GM12878 (cell line): ENCODE results near the gene PTPN5. TPM values are rescaled to one million over a fixed set of nuclear protein-coding genes. Genes with fewer than 3 reads are reported as not detected.

ENCODE experiments used
- CHD1 ChIP-seq: IDR thresholded peaks from 2 replicates; pipeline ENCODE4 v1.6.1; 2012; ENCODE audit warnings: low read depth, low read length, improper control_type of control experiment
- EP300 ChIP-seq, 2 experiments: fragments of 150-350 bp in 1 of 2; IDR thresholded peaks; 2 replicates each; pipeline ENCODE4 v1.6.1; 2011 to 2012; ENCODE audit warnings: low read depth in 2 of 2, low read length in 2 of 2, borderline replicate concordance in 1 of 2, improper control_type of control experiment in 1 of 2, inconsistent platforms in 1 of 2; ENCODE audit not compliant: control insufficient read depth in 1 of 2
- ETV6 ChIP-seq, 2 experiments: fragments of 450-650 bp in 1 of 2; IDR thresholded peaks in 1 of 2; conservative IDR thresholded peaks in 1 of 2; 2 replicates each; pipeline ENCODE4 v1.6.1; 2014; ENCODE audit warnings: antibody characterized with exemption in 1 of 2, borderline replicate concordance in 1 of 2, low read depth in 1 of 2, mild to moderate bottlenecking in 1 of 2, moderate library complexity in 1 of 2
- FOXM1 ChIP-seq: IDR thresholded peaks from 2 replicates; pipeline ENCODE4 v1.6.1; 2012; ENCODE audit warnings: low read depth, mild to moderate bottlenecking, inconsistent platforms, low read length, moderate library complexity
- GABPA ChIP-seq: IDR thresholded peaks from 2 replicates; pipeline ENCODE4 v1.6.1; 2014; ENCODE audit warnings: antibody characterized with exemption, low read depth, mild to moderate bottlenecking, inconsistent platforms
- MAX ChIP-seq: IDR thresholded peaks from 2 replicates; pipeline ENCODE4 v1.6.1; 2012; ENCODE audit warnings: low read depth, low read length, improper control_type of control experiment
- MEF2A ChIP-seq: IDR thresholded peaks from 2 replicates; pipeline ENCODE4 v1.6.1; 2011; ENCODE audit warnings: low read depth, mild to moderate bottlenecking, low read length, moderate library complexity; ENCODE audit not compliant: insufficient read depth
- MXI1 ChIP-seq: fragments of 150-350 bp; IDR thresholded peaks from 2 replicates; pipeline ENCODE4 v1.6.1; 2011; ENCODE audit warnings: low read depth, mild to moderate bottlenecking, inconsistent platforms, low read length, improper control_type of control experiment
- NBN ChIP-seq: fragments of 450-650 bp; IDR thresholded peaks from 2 replicates; pipeline ENCODE4 v1.6.1; 2016
- PAX5 ChIP-seq: IDR thresholded peaks from 2 replicates; pipeline ENCODE4 v1.6.1; 2011; ENCODE audit warnings: low read depth, low read length, borderline replicate concordance
- RCOR1 ChIP-seq: conservative IDR thresholded peaks from 2 replicates; pipeline ENCODE4 v1.6.1; 2012; ENCODE audit warnings: low read depth, low read length, improper control_type of control experiment
- SIN3A ChIP-seq: IDR thresholded peaks from 2 replicates; pipeline ENCODE4 v1.6.1; 2012; ENCODE audit warnings: low read depth, low read length, improper control_type of control experiment
- TCF3 ChIP-seq: IDR thresholded peaks from 2 replicates; pipeline ENCODE4 v1.6.1; 2012; ENCODE audit warnings: low read depth, mild to moderate bottlenecking, low read length, borderline replicate concordance; ENCODE audit not compliant: insufficient read depth
- USF1 ChIP-seq: IDR thresholded peaks from 2 replicates; pipeline ENCODE4 v1.6.1; 2011; ENCODE audit warnings: borderline replicate concordance, low read depth, mild to moderate bottlenecking, moderate library complexity, mixed read lengths, low read length; ENCODE audit not compliant: insufficient read depth; ENCODE audit errors: extremely low read length
- YY1 ChIP-seq: IDR thresholded peaks from 2 replicates; pipeline ENCODE4 v1.6.1; 2011; ENCODE audit warnings: low read depth, mild to moderate bottlenecking, low read length
- ZBED1 ChIP-seq: IDR thresholded peaks from 2 replicates; pipeline ENCODE4 v1.6.1; 2016; ENCODE audit warnings: borderline replicate concordance
- ZBTB11 ChIP-seq: fragments of 450-650 bp; formaldehyde crosslinking; IDR thresholded peaks from 2 replicates; pipeline ENCODE4 v1.5.0; 2022; ENCODE audit warnings: mild to moderate bottlenecking, missing genetic modification characterization
- ZNF592 ChIP-seq: fragments of 450-650 bp; IDR thresholded peaks from 2 replicates; pipeline ENCODE4 v1.6.1; 2017; ENCODE audit warnings: mild to moderate bottlenecking, moderate library complexity
- polyA plus RNA-seq, 11 experiments: library from polyadenylated mRNA; depleted of rRNA in 4 of 11; unstranded in 6 of 11; stranded (reverse) in 5 of 11; fragments of >200 nt; fragmentation: Nextera tagmentation in 4 of 11; fragmentation: Illumina TruSeq in 1 of 11; extraction: Ambion mirVana in 4 of 11; extraction: Trizol in 1 of 11; gene quantifications; 1 replicate in 1 of 11; 2 replicates in 10 of 11; pipeline versions ENCODE4 v1.2.1 to v1.2.3, GENCODE V29; 2011 to 2016; ENCODE audit warnings: inconsistent platforms in 2 of 11, missing spikeins in 2 of 11, low read depth in 1 of 11
- total RNA-seq, 4 experiments: library from RNA; depleted of rRNA in 3 of 4; stranded (reverse); fragments of >200 nt in 3 of 4; fragmentation: Illumina TruSeq in 1 of 4; extraction: Trizol in 1 of 4; gene quantifications; 2 replicates each; pipeline versions ENCODE4 v1.2.1 to v1.2.3, GENCODE V29; 2013 to 2021
- TF ChIP-seq, protein P1 (sequence below): fragments of 450-650 bp; IDR thresholded peaks from 2 replicates; pipeline ENCODE4 v1.6.1; 2017; ENCODE audit warnings: low read depth, mild to moderate bottlenecking, moderate library complexity

PTPN5 gene
- total and polyA plus RNA-seq, 10 of the 15 experiments (the other 5 are each of a cell fraction or from before 2014, with no cell fraction given), result 0.04 to 0.06 (median 0.05) TPM; not detected in 7

GRCh38 chr11:18768472-18768901, 23.1 kb downstream of the PTPN5 start (continued):
- TF ChIP-seq CHD1 (no peak), EP300 (IDR thresholded peaks at IDR 0.05; ENCODE audit: borderline replicate concordance in 1 of 2, control insufficient read depth in 1 of 2, low read depth in 2 of 2, low read length in 2 of 2) (peak; percentile 92 to 94), ETV6 (conservative IDR thresholded peaks at IDR 0.05 in 1 of 2, IDR thresholded peaks at IDR 0.05 in 1 of 2; ENCODE audit: borderline replicate concordance in 1 of 2, low read depth in 1 of 2) (peak in 1 of 2 experiments; percentile 83; a peak in 2 of 4 replicates), PAX5 (0 out of 2 replicates have a peak, but pooled peaks have one; percentile 61), FOXM1 (peak; percentile 60; the same call in 1 of the 2 replicates), USF1 (no peak), ZBED1 (peak; percentile 58; the same call in 1 of the 2 replicates), ZNF592 (no peak), RCOR1 (0 out of 2 replicates have a peak, but pooled peaks have one; percentile 49), YY1 (peak; percentile 64), MEF2A (peak; percentile 98), ZBTB11 (CRISPR knock-in tag) (no peak), SIN3A (no peak), TCF3 (peak; percentile 60; the same call in 1 of the 2 replicates), NBN (peak; percentile 78), MAX (peak; percentile 45; the same call in 1 of the 2 replicates), MXI1 (0 out of 2 replicates have a peak, but pooled peaks have one; percentile 39), GABPA (0 out of 2 replicates have a peak, but pooled peaks have one; percentile 46)
- TF ChIP-seq, protein P1, sequence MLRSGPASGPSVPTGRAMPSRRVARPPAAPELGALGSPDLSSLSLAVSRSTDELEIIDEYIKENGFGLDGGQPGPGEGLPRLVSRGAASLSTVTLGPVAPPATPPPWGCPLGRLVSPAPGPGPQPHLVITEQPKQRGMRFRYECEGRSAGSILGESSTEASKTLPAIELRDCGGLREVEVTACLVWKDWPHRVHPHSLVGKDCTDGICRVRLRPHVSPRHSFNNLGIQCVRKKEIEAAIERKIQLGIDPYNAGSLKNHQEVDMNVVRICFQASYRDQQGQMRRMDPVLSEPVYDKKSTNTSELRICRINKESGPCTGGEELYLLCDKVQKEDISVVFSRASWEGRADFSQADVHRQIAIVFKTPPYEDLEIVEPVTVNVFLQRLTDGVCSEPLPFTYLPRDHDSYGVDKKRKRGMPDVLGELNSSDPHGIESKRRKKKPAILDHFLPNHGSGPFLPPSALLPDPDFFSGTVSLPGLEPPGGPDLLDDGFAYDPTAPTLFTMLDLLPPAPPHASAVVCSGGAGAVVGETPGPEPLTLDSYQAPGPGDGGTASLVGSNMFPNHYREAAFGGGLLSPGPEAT, result peak; percentile 96
